Measurements from ENCODE around the gene FAM181A.

- TF ChIP-seq EP300 (IDR thresholded peaks at IDR 0.05) = peak in 1 of 4 donors; percentile 4
- TF ChIP-seq CTCF (IDR thresholded peaks at IDR 0.05) = no peak
- peak in 3 of 4 donors; percentile 4 to 53 (median 16) for TF ChIP-seq POLR2AphosphoS5 (IDR thresholded peaks at IDR 0.05)
Observed at GRCh38 chr14:93974833-93975232, 47.7 kb downstream of the FAM181A start.

All from sigmoid colon (tissue), 4 donors.